Fibroblast of villous mesenchyme (primary cell): ENCODE data around the gene FBXO42. TPM values are rescaled to one million over a fixed set of nuclear protein-coding genes. Genes with fewer than 3 reads are reported as not detected.

Experiments used
- DNase-seq: peaks from one replicate; pipeline ENCODE4 v3.0.0-alpha.2; 2010; ENCODE audit warnings: low read depth
- H3K4me3 ChIP-seq: 2 replicates; pipeline ENCODE4 v1.5.1; 2011; ENCODE audit warnings: low read depth, mild to moderate bottlenecking, low read length
- CTCF ChIP-seq: IDR thresholded peaks from 2 replicates; pipeline ENCODE4 v1.5.1; 2012; ENCODE audit warnings: low read depth, mild to moderate bottlenecking, low read length; ENCODE audit not compliant: insufficient read depth
- total RNA-seq: library from RNA; depleted of rRNA; stranded (reverse); fragments of >200 nt; gene quantifications from 2 replicates; pipeline ENCODE4 v1.2.3, GENCODE V29; 2012

Gene FBXO42
- total RNA-seq, 1 donor: 16.0 TPM

- DNase-seq: no peak
- no peak for TF ChIP-seq CTCF
- H3K4me3 ChIP-seq: no peak overlapping the region
Measured at GRCh38 chr1:16294219-16295212, 57.8 kb downstream of the FBXO42 start.

DNA sequence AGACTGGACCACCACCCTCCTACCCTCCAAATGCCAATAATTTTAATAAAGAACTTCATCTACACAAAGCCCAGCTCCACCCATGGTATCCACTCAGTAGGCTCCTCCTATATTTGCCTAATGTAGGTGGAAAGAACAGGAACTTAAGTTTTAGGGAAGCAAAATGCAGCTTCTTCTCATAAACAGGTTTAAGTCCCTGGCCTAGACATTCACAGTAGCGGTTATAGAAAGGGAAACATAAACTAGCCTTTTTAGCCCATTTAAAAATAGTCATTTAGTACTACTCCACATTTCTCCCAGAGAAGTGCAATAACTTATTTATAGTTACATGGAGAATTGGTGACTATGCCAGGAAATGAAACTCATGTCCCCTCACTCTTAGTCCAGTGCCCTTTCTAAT is 58.7 kb downstream of the FBXO42 start:
- no peak for TF ChIP-seq CTCF
- H3K4me3 ChIP-seq: no peak overlapping the region
- no peak for DNase-seq

- no peak for DNase-seq
- no peak for TF ChIP-seq CTCF
Measured at GRCh38 chr1:16292739-16293138, 59.5 kb downstream of the FBXO42 start.

DNA sequence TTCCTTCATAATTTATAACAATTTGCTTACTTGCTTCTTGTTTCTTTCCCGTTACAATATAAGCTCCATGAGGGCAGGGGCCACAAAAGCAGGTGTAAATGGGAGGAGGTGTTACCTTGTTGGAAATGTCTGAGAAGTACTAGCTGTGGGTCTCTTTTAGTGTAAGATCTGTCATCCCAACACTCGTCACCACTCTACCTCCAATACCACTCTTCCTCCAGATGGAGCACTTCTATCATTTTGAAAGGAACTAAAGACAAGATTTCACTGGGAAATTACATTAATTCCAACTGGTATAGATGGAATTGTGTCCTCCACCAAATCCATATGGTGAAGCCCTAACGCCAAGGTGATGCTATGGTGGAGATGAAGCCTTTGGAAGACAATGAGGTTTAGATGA is 62.3 kb downstream of the FBXO42 start:
- TF ChIP-seq CTCF: peak; percentile 3
- DNase-seq: no peak
- H3K4me3 ChIP-seq: no peak overlapping the region

More at GRCh38 chr1:16292739-16293138, 59.5 kb downstream of the FBXO42 start:
- no peak overlapping the region for H3K4me3 ChIP-seq

- DNase-seq: no peak
- H3K4me3 ChIP-seq: no peak overlapping the region
- no peak for TF ChIP-seq CTCF
Measured at GRCh38 chr1:16286122-16286521, 66.2 kb downstream of the FBXO42 start.

- no peak for DNase-seq
- no peak overlapping the region for H3K4me3 ChIP-seq
- no peak for TF ChIP-seq CTCF
Measured at GRCh38 chr1:16281765-16282164, 70.5 kb downstream of the FBXO42 start.
